Measurements from ENCODE around the gene GABRP. TPM values are rescaled to one million over a fixed set of nuclear protein-coding genes. Genes with fewer than 3 reads are reported as not detected.

Gene GABRP
- total RNA-seq, 2 experiments from 2014 or later, result not detected

- CTCF ChIA-PET, result no interaction called here
Measured at GRCh38 chr5:170854566-170854965, 71.0 kb downstream of the GABRP start.

GRCh38 chr5:170857066-170857465, 73.5 kb downstream of the GABRP start:
- CTCF ChIA-PET, result no interaction called here
- POLR2A ChIA-PET, result no interaction called here

More at GRCh38 chr5:170854566-170854965, 71.0 kb downstream of the GABRP start:
- POLR2A ChIA-PET, result no interaction called here

DNA sequence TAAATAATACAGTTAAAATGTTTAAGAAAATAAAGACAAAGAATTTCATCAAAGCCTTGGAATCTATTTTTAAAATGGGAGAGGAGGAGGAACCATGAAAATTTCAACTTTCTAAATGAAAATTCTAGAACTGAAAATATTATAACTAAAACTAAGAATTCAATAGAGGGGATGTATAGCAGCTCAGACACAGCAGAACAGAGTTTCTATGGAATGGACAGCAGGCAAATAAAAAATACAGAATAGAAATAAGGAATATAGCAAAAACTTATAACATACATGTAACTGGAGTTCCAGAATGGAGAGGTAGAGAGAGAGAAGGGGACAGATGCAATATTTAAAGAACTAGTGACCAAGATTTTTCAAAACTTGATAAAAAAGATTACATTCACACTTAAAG, 76.9 kb downstream of the GABRP start:
- ChIA-PET CTCF (no interaction called here), POLR2A (no interaction called here)

GRCh38 chr5:170860818-170861666, 77.5 kb downstream of the GABRP start:
- ChIA-PET CTCF (no interaction called here), POLR2A (no interaction called here)

DNA sequence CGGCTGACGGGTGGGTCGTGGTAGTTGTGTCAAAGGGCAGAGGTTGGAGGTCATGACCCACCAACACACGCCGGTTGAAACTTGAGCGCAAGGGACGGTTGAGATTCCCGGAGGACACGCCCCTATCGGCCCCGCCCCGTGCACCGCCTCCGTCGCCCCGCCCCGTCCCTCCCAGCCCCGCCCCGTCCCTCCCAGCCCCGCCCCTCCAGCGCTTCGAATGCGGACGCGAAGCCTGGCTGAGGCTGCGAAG, 78.1 kb downstream of the GABRP start:
- POLR2A ChIA-PET, result no interaction called here

GRCh38 chr5:170861917-170862766, 78.6 kb downstream of the GABRP start, which contains the start of gene RANBP17:
Gene RANBP17 (plus strand): TSS chr5:170862018.
- POLR2A ChIA-PET, result no interaction called here

More for the DNA sequence above, 78.1 kb downstream of the GABRP start:
- CTCF ChIA-PET, result no interaction called here

GRCh38 chr5:170863646-170864045, 80.1 kb downstream of the GABRP start:
- ChIA-PET POLR2A (no interaction called here), CTCF (no interaction called here)

More at GRCh38 chr5:170861917-170862766, 78.6 kb downstream of the GABRP start, which contains the start of gene RANBP17:
- CTCF ChIA-PET, result no interaction called here

Other genes starting within 250 kb of the GABRP start
- gene RANBP17, start 78.3 kb downstream of the GABRP start, total RNA-seq, result not detected

Measured in activated CD8-positive, alpha-beta memory T cell treated with anti-CD3 and anti-CD28 coated beads for 36 hours (primary cell).